ENCODE data around the gene N4BP3.
"Not testable (repeated sequence)": the region's sequence is repeated elsewhere in the genome, so short reads cannot be mapped to it uniquely, and the experiment has no call there.

The N4BP3 gene, protein sequence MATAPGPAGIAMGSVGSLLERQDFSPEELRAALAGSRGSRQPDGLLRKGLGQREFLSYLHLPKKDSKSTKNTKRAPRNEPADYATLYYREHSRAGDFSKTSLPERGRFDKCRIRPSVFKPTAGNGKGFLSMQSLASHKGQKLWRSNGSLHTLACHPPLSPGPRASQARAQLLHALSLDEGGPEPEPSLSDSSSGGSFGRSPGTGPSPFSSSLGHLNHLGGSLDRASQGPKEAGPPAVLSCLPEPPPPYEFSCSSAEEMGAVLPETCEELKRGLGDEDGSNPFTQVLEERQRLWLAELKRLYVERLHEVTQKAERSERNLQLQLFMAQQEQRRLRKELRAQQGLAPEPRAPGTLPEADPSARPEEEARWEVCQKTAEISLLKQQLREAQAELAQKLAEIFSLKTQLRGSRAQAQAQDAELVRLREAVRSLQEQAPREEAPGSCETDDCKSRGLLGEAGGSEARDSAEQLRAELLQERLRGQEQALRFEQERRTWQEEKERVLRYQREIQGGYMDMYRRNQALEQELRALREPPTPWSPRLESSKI

DNA sequence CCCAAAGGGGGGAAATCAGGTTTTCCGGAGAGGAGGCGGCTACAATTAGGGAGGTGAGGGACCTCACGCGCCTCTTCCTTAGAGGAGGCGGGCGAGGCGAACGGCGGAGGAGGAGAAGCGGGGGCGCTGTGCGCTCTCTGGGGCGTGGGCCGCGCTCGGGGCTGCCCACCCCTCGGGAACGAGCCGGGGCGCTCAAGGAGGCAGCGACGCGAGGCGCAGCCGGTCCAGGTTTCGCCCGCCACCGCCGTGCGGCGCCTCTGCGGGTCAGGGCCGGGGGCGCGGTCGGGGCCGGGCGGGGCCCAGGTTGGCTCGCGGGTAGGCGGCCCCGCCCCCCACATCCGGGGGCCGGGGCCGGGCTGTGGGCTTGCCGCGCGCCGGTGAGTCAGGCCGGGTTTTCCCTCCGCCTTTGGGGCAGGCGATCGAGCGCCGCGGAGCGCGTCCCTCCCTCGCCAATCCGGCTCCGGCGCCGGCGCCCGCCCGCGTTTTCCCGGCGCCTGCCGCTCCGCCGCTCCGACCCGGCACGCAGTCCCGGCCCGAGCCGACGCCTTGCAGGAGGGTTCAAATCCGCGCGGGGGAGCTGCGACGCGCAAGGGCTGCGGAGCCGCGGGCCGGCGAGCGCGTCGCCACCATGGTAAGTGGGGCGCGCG, at the start of gene N4BP3:
N4BP3 (plus strand) TSS at position 392 of the 647 bp plus-strand sequence. CDS start 6,052 bp downstream, outside the sequence.
- DNase-seq = peak; percentile 77 to 94 (median 91)

DNA sequence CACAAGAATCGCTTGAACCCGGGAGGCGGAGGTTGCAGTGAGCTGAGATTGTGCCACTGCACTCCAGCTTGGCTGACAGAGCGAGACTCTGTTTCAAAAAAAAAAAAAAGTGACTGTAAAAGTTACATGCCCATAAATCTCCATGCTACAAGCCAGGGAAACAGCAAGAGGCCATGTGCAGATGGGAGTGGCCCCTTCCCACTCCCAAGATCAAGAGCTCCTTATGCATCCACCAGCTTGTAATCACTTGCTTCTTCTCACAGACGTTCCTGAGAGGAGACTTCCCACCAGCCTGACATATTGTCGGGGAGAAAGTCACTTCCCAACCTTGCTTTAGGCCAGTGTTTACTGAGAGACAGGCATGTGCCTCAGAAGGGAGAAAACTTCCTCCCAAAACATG, 45.6 kb upstream of the N4BP3 start:
- DNase-seq = no peak

DNA sequence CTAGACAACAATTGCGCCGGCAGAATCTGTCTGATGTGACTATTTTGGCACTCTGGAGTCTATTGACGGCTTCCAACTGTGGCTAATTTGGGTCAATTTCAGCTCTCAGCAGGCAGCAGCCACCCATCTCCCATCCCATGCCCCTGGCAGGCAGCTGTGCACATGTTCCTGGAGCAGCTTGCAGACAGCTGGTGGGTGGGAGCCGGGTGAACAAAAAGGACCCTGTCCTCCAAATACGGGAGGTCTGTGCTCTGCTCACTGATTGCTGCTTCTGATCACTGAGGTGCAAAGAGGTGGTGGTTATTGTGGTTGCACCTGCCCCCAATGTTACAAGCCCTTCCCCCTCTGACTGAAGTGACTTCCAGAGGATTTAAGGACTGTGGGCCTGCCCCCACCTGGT, 45.0 kb upstream of the N4BP3 start:
- DNase-seq = no peak

DNA sequence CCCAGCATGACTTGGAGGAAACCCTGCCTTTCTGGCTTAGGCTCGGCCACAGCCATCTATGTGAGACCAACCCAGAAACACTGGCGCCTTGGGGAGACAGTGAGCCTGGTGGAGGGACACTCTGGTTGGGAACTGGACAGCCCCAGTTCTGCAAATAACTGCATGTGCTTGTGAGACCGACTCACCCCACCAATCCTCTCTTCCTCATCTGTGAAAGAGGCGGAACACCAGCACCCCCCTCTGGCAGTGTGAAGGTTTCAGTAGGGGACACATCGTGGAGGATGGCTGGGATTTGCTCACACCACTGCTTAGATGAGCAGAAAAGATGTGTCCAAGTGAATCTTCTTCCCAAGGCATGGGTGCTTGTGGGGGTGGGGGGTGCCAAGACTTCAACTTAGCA, 43.4 kb upstream of the N4BP3 start:
- peak; percentile 57 to 63 (median 59) for DNase-seq

DNA sequence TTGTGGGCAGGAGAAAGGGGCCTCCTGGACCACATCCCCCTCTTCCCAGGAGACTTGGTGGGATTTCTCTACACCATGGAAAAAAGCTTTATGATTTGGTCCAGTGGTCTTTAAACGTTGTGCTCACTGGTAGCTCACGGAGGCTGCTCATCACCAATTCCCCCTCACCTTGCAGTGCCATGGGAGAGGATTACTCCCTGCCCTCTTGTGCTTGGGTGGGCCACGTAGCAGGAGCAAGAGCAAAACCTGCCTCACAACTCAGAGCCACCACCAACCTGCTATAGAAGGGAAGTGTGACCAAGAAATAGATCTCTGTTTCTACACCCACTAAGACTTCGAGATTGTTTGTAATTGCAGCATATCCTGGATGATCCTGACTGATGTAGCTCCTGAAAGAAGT, 42.2 kb upstream of the N4BP3 start:
- no peak for DNase-seq

DNA sequence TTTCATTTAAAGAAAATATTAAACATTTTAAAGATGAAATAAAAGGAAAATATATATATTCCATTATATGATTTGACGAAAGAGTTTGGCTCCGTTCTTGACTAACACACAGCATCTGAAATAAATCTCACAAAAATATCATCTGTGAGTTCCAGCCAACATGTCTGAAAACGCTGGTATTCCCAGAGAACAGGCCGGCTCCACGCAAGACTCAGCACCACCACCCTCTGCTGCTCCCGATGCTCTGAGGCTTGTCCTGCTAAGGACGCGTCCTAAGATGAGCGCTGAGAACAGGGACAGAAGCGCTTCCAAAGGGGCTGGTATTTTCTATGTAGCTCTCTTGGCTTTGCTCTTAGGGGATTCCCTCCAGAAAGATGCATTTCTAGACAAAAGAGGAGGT, 40.6 kb upstream of the N4BP3 start:
- no peak for DNase-seq

DNA sequence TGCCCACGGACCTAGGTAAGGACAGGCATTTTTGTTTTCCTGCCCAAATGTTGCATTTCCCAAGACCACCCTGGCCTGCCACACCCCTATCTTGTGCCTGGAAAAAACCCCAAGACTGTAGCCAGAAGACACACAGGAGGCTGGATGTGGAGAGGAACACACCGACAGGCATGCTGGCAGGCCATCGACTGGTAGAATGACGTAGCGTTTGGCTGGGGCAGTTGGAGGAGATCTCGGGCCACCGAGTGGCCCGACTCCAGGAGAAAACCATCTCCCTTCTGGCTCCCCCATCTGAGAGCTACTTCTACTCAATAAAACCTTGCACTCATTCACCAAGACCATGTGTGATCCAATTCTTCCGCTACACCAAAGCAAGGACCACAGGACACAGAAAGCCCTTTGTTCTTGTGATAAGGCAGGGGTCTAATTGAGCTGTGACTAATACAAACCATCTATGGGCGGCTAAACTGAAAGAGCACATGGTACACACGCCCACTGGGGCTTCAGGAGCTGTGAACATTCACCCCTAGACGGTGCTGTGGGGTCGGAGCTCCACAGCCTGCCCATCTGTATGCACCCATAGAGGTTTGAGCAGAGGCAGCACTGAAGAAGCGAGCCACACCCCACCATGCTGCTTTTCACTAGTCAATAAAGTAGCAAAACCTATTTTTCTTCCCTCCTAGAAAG, 38.9 kb upstream of the N4BP3 start:
- peak; percentile 4 to 25 (median 20) for DNase-seq

DNA sequence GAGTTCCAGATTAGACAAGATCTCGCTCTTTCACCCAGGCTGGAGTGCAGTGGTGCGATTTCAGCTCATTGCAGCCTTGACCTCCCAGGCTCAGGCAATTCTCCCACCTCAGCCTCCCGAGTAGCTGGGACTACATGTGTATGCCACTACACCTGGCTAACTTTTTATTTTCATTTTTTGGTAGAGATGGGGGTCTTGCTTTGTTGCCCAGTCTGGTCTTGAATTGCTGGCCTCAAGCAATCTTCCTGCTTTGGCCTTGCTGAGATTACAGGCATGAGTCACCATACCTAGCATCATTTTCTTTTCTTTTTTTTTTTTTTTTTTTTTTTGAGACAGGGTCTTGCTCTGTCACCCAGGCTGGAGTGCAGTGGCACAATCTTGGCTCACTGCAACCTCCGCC, 36.4 kb upstream of the N4BP3 start:
- peak in 1 of 3 donors; percentile 13 for DNase-seq

DNA sequence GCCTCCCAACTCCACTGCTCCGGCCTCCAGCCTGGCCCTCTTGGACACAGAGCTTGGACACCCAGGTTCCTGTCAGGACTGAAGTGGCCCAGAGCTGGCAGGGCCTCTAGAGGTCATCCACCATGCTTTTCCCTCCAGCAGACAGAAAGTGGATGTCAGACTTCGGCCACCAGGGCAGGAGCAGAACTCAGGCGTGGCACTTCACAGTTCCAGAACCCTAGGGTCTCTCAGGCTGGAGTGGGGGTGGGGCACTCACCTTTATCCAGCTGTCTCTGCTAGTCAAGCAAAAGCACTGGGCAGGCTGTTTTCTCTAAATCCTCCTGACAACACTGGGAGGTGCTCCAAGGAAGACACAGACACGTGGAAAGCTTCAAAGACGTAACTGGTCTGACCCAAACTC, 35.6 kb upstream of the N4BP3 start:
- DNase-seq = peak in 1 of 3 donors; percentile 6

DNA sequence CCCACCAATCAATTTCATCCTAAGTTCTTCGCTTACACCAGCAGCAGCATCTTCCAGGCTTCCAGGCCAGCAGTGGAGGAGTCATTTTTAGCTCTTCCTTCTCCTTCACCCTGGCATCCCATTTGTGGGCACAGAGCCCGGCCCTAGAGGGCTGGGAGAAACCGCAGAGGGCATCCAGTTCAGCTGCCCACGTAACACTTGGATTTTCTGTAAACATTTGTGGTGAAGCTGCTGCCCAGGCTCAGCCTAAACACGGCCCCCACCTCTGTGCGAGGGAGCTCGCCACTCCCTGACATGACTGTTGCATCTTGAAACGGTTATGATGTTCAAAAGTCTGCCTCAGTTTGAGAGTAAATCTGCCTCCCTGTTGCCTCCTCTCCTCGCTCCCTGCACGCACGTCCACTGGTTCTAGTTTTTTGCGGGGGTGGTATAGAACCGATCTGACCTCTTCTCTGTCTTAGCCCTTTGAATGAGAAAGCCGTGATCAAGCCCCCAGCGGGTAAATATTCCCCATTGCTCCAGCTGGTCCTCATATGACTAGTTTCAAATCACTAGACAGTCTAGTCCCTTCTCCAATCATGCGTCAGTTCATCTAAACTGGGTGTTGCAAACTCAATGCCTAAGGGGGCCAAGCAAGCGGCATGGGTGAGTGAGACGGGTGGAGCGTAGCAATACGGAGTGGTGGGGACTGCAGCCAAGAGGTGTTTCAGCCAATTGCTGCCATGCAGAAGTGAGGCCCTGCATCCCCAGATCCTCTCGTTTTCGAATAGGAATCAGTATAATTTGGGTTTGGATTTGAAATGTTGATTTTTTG, 34.9 kb upstream of the N4BP3 start:
- DNase-seq = peak in 1 of 3 donors; percentile 9

DNA sequence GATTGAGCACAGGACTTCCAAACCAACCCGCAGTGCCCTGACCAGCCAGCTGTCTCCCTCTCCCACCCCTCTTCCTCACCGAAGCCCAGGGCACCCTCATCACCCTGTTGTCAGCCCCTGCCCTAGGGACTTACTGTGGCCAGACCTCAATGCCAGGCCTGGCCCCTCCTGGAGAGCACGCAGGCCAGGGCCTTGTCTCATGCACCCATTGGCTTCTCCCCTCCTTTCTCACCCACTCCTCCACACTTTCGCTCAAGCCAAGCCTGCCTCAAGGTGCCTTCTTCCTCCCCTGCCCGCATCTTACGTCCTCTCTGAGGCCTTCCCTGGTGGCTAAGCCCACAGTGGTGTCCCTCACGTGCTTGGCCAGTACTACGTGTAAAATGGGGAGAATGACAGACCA, 33.3 kb upstream of the N4BP3 start:
- DNase-seq = no peak

DNA sequence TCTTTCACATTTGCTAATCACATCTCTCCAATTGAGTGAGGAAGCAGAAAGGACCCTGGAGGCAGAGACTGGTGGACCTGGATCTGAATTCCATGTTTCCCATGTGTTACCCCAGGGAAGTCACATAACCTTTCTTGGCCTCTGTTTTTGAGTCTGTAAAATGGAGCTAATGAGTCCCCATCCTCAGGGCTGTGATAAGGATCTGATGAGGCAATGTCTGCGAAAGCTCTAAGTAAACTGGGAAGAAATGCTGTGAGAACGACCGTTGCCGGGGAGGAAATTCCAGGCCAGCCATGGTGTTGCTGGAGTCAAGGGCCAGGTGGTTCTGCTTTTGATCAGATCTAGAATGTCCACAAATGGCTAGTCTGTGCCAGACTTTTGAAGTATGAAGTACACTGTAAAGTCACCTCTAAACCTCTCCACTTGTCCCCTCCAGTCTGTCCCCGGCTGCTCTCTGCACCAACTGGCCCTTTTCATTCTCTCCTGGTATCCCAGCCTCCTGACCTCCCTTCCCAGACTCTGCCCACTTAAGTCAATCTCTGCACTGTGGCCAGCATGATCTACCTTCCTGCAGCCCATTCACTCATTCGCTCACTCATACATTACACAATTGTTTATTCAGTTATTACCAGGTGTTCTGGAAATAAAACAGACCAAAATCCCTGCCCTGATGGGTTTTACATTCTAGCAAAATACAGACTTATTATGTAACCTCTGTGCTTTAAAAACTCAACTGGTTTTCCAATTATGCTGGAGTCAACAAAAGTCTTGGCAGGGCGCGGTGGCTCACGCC, 32.5 kb upstream of the N4BP3 start:
- DNase-seq = no peak

DNA sequence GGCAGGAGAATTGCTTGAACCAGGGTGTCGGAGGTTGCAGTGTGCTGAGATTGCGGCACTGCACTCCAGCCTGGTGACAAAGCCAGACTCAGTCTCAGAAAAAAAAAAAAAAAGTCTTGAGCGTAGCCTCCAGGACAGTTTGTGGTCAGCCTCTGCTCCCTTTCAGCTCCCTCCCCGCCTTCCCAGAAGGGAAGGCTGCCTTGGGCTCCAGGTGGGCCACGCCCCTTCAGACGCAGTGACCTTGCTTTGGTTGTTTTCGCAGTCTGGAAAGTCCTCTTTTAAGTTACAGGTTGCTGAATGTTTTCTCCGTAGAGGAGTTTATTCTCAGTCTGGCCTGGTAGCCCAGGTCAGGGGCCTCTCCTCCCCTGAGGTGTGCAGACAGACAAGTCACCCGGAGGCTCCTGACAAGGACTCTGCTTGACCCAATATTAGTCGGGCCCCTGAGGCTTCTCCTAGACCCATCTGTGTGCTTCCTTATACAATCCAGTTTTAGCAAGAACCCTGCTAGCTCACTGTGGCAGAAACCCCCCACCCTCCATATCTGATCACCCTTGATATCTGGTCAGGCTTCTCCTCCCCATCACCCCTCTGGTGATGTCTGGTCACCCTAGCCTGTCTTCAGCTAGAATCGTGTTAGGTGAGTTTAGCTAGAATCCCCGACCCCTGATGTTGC, 31.6 kb upstream of the N4BP3 start:
- DNase-seq = peak in 1 of 3 donors; percentile 7

DNA sequence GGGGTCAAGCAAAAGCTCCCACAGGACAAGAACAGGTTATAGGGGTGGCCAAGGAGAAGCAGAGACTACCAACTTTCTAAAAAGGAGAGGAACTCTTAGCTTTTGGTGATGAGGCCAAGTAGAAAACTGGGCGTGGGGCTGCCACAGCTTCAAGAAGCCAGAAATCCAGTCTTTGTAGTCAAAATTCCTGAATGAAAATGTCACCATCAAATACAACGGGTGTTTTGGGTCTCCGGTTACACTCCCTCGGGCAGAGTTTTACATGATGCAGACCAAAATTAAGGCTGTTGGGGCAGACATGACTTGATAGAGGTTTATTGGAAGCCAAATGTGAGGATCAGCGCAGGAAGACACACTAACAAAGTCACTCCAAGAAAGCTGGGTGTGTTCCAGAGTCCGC, 29.4 kb upstream of the N4BP3 start:
- DNase-seq = peak in 1 of 3 donors; percentile 17

DNA sequence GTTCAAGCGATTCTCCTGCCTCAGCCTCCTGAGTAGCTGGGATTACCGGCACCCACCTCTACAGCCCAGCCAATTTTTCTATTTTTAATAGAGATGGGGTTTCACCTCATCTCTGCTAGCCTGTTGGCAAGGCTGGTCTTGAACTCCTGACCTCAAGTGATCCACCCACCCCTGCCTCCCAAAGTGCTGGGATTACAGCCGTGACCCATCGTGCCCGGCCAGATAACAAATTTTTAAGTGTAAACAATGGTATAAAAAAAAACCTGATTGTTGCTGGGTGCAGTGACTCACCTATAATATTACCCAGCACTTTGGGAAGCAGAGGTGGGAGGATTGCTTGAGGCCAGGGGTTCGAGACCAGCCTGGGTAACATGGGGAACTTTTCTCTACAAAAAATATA, 28.0 kb upstream of the N4BP3 start:
- no peak for DNase-seq

DNA sequence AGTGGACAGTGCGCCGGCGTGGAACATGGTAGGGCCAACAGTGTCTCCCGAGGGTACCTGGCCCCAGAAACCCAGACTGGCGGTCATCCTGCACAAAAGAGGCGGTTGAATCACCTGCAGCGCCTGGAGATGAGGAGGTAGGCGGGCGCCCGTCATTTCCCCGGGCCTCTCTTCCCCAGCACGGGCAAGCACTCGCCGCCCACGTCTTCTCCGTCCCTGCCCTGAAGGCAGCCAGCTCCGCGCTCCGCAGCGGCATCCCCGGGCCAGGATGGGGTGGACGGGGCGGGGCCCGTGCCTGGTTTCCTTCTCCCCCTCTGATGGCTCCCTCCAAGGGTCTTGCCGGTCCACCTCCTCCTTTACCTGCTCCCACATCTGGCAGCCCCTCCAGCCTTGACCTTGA, 27.1 kb upstream of the N4BP3 start:
- DNase-seq = peak in 1 of 3 donors; percentile 10

DNA sequence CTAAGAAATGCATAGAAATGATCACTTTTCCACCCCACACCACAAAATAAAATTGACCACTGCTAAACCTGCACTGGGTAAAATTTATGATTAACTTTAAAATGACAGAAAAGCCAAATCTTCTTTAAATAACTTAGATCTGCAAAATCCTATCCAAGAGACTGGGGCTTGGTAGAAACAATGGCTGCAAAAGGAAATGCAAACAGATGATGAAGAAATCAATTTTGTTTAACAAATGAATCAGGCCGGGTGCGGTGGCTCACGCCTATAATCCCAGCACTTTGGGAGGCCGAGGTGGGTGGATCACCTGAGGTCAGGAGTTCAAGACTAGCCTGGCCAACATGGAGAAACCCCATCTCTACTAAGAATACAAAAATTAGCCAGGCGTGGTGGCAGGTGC, 26.1 kb upstream of the N4BP3 start:
- DNase-seq = not testable (repeated sequence)

DNA sequence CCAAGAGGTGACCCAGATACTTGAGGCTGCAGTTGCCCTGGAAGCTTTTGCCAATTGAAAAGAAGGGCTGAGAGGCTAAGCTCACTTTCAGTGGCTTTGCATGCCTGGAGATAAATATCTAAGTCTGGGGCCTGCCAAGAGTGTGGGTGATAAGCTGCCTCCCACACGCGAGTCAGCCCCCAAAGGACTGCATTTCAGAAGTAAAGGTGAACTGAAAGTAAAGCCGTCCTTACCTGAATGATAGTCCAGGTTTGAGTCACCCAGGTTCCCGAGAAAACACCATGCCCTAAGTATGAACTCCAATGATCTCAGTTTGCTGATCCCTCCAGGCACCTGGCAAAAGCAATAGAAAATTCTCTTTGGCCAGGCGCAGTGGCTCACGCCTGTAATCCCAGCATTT, 22.5 kb upstream of the N4BP3 start:
- DNase-seq = peak in 1 of 3 donors; percentile 8

DNA sequence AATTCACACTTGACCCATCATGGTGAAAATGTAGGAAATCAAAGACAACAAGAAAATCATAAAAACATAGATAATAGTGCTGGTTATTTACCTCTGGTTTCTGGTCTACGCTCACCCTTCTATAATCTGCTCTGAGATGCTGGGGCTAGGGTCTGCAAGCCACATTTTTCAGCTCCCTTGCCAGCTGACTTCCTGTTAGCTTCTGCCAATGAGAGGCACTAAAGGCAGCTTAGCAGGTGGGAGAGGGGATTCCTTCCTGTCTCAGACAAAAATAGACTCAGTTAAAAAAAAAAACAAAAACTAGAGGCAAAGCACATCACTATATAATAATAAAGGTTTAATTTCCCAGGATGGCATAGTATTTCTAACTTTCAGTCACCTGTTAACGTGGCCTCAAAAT, 20.2 kb upstream of the N4BP3 start:
- DNase-seq = no peak

DNA sequence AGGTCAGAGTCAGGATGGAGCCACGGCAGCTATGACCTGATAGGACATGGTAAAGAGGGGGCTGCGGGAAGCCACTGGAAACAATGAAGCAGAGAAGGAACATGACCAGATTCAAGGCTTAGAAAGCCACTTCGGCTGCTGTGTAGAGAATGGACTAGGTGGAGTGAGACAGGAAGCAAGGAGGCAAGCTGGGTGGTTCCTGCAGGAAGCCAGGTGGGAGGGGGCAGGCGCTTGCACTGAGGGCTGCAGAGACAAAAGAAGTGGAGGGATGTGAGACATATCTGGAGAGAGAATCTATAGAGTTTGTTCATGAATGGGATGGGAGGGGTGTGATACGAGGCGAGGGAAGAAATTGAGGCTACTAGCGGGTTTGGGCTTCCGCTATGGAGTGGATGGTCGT, 19.0 kb upstream of the N4BP3 start:
- no peak for DNase-seq

DNA sequence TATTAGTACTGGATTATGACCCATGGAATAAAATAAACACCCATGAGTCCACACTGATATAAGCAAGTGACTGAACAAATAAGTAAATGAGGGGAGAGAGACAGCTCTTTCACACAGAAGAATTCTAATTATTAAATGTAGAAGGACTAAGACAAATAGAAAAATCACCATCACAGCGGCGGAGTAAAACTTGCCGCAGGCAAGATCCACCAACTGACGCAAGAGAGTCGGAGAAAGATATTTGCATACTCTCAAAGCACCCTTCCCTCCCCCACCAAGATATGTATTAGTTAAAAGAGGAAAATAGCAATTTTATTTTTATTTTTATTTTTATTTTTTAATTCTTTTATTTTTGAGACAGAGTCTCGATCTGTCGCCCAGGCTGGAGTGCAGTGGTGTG, 14.6 kb upstream of the N4BP3 start:
- no peak for DNase-seq
